ENCODE data around the gene ADK. TPM values are rescaled to one million over a fixed set of nuclear protein-coding genes. Genes with fewer than 3 reads are reported as not detected.

ADK gene
- total and polyA plus RNA-seq, 2 of the 4 experiments (the other 2 are of a cell fraction): 30.6 to 40.9 TPM

- in situ Hi-C loops (cut with MboI; ENCODE audit: low sequenced_read_pairs) (no loop called here), dilution Hi-C loops (cut with HindIII; ENCODE audit: low sequenced_read_pairs, unreplicated experiment) (no loop called here), intact Hi-C loops (cut with micrococcal nuclease) (no loop called here)
- Histone ChIP-seq H3K4me3 (ENCODE audit: insufficient read depth, low read depth, low read length) (no peak overlapping the region), H3K36me3 (ENCODE audit: control insufficient read depth, insufficient read depth, low read length) (no peaks in the 10 kb centered on the region), H3K79me1 (ENCODE audit: low read depth in 1 of 2, low read length in 2 of 2) (peaks cover 8 to 31% of the 10 kb centered on the region in 2 experiments; a peak in 3 of 4 replicates), H2BK5ac (ENCODE audit: low read depth, low read length, poor library complexity, severe bottlenecking) (no peak overlapping the region), H3K4ac (ENCODE audit: low read depth, low read length) (no peak overlapping the region), H3K4me2 (ENCODE audit: low read depth, low read length) (no peak overlapping the region), H2AK5ac (ENCODE audit: low read depth, low read length) (no peak overlapping the region), H3K18ac (ENCODE audit: low read depth, low read length) (no peak overlapping the region), H3K9me1 (ENCODE audit: insufficient read depth, low read length) (peaks cover 5% of the 10 kb centered on the region; the same call in 1 of the 2 replicates), H2BK20ac (ENCODE audit: low read depth, low read length) (no peak overlapping the region), H2BK15ac (ENCODE audit: low read depth, low read length) (no peak overlapping the region), H4K20me1 (ENCODE audit: insufficient read depth, low read length) (no peaks in the 10 kb centered on the region), H4K8ac (ENCODE audit: low read depth in 2 of 2, low read length in 2 of 2) (no peak overlapping the region), H3K56ac (ENCODE audit: extremely low read depth, insufficient read depth, low read length) (no peak overlapping the region), H3K9me3 (ENCODE audit: control insufficient read depth, insufficient read depth, low read length) (no peaks in the 10 kb centered on the region), H2AFZ (replicated peaks; ENCODE audit: low read length, poor library complexity) (no peak overlapping the region), H3K14ac (replicated peaks; ENCODE audit: low read depth, low read length) (no peak overlapping the region), H4K5ac (ENCODE audit: low read depth, low read length) (no peak overlapping the region), H4K91ac (ENCODE audit: insufficient read depth, low read depth, low read length) (no peak overlapping the region), H3K27ac (ENCODE audit: insufficient read depth, low read length) (no peak overlapping the region), H3K27me3 (ENCODE audit: control insufficient read depth, insufficient read depth, low read length) (no peaks in the 10 kb centered on the region), H3K4me1 (ENCODE audit: control insufficient read depth, insufficient read depth, low read length) (no peaks in the 10 kb centered on the region; the same call in 1 of the 2 replicates), H2AK9ac (replicated peaks; ENCODE audit: low read depth, low read length, poor library complexity) (no peak overlapping the region), H2BK120ac (ENCODE audit: low read depth, low read length) (no peak overlapping the region), H3K9ac (ENCODE audit: low read depth, low read length) (no peak overlapping the region), H3K23ac (ENCODE audit: low read depth, low read length) (no peak overlapping the region)
- WGBS, 2 experiments (ENCODE audit: extremely low coverage in 2 of 2, insufficient read length in 1 of 2): no CpG with 5 or more reads among the region's 3 CpGs
- no peak for TF ChIP-seq FOS (IDR thresholded peaks at IDR 0.05; ENCODE audit: low read depth, low read length)
- TF ChIP-seq RFX5 (IDR thresholded peaks at IDR 0.05; ENCODE audit: low read depth, low read length): no peak
- no peak for TF ChIP-seq MAZ (IDR thresholded peaks at IDR 0.05; ENCODE audit: borderline replicate concordance, low read depth, low read length)
- TF ChIP-seq RAD21 (IDR thresholded peaks at IDR 0.05; ENCODE audit: low read length): no peak
- no peak for TF ChIP-seq CHD1 (IDR thresholded peaks at IDR 0.05; ENCODE audit: low read depth, low read length)
- no peak for TF ChIP-seq RCOR1 (IDR thresholded peaks at IDR 0.05; ENCODE audit: insufficient replicate concordance, low read length)
- TF ChIP-seq MXI1 (IDR thresholded peaks at IDR 0.05; ENCODE audit: borderline replicate concordance, low read depth, low read length): no peak
- TF ChIP-seq CTCF (conservative IDR thresholded peaks at IDR 0.05; ENCODE audit: low read depth, low read length): no peak
- no peak for TF ChIP-seq SMC3 (IDR thresholded peaks at IDR 0.05; ENCODE audit: low read depth, low read length)
- no peak for TF ChIP-seq POLR2A (IDR thresholded peaks at IDR 0.05; ENCODE audit: low read depth, low read length)
- ATAC-seq (ENCODE audit: low read depth) (no peak), DNase-seq (no peak)
- CTCF ChIA-PET: interaction anchor here (0.7 kb wide), 1 partner anchor 29 kb away, joined by 3 read pairs; no protein-coding TSS in a partner anchor
- POLR2A ChIA-PET (ENCODE audit: unreplicated experiment): interaction anchor here (0.5 to 0.6 kb wide), 2 partner anchors 974 to 1148 kb away, joined by 4 to 17 read pairs; no protein-coding TSS in a partner anchor
- no TSS peak for BruUV-seq (replicated peaks)
These were observed 23.5 kb downstream of the ADK start for GRCh38 chr10:74174521-74174920.

Data from IMR-90 (cell line).